Measurements from ENCODE around the gene EXOC2.

EXOC2 gene

GRCh38 chr6:438634-439170 lies 254.2 kb downstream of the EXOC2 start:
- Histone ChIP-seq H3K9ac (ENCODE audit: low read depth, low read length) (no peak overlapping the region), H2AFZ (ENCODE audit: low read depth, low read length) (no peak overlapping the region), H4K20me1 (ENCODE audit: insufficient read depth, low read length) (no peaks in the 10 kb centered on the region), H3K27ac (ENCODE audit: low read length) (no peak overlapping the region), H3K79me2 (ENCODE audit: insufficient read depth, low read length) (no peaks in the 10 kb centered on the region), H3K4me3 (ENCODE audit: low read depth in 1 of 2, low read length in 2 of 2) (no peak overlapping the region), H3K9me3 (ENCODE audit: insufficient read depth, low read length, severe bottlenecking) (no peaks in the 10 kb centered on the region), H3K36me3 (ENCODE audit: insufficient read depth, low read length) (no peaks in the 10 kb centered on the region), H3K4me2 (ENCODE audit: insufficient read depth, low read length) (no peak overlapping the region), H3K27me3 (ENCODE audit: insufficient read depth, low read length, poor library complexity) (no peaks in the 10 kb centered on the region), H3K4me1 (ENCODE audit: insufficient read depth, low read length) (no peaks in the 10 kb centered on the region)
- TF ChIP-seq EZH2 (IDR thresholded peaks at IDR 0.05; ENCODE audit: borderline replicate concordance, low read depth, low read length, severe bottlenecking), result no peak
- TF ChIP-seq, protein P1, sequence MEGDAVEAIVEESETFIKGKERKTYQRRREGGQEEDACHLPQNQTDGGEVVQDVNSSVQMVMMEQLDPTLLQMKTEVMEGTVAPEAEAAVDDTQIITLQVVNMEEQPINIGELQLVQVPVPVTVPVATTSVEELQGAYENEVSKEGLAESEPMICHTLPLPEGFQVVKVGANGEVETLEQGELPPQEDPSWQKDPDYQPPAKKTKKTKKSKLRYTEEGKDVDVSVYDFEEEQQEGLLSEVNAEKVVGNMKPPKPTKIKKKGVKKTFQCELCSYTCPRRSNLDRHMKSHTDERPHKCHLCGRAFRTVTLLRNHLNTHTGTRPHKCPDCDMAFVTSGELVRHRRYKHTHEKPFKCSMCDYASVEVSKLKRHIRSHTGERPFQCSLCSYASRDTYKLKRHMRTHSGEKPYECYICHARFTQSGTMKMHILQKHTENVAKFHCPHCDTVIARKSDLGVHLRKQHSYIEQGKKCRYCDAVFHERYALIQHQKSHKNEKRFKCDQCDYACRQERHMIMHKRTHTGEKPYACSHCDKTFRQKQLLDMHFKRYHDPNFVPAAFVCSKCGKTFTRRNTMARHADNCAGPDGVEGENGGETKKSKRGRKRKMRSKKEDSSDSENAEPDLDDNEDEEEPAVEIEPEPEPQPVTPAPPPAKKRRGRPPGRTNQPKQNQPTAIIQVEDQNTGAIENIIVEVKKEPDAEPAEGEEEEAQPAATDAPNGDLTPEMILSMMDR (IDR thresholded peaks at IDR 0.05; ENCODE audit: borderline replicate concordance, extremely low read depth, low read length, poor library complexity, severe bottlenecking), result no peak
- no peak for ATAC-seq (ENCODE audit: insufficient read depth, low read depth)
- DNase-seq, result no peak

DNA sequence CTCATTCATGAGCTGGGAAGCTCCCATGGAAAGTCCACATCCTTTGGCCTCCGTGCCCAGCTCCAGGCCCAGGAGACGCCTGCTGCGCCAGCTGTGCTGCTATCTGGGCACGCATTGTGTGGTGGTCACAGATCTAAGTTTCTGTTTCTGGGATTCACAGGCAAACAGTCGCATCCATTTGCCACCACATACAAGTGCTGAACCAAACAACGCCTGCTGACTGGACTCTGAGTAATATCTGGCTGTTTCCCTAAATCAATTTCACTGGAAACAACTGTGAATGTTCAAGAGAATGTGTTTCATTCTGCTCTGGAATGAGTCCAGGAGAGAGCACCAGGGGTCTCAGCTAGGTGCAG lies 255.9 kb downstream of the EXOC2 start:
- ATAC-seq (ENCODE audit: insufficient read depth, low read depth), result no peak
- Histone ChIP-seq H3K4me2 (ENCODE audit: insufficient read depth, low read length) (no peak overlapping the region), H2AFZ (ENCODE audit: low read depth, low read length) (no peak overlapping the region), H4K20me1 (ENCODE audit: insufficient read depth, low read length) (no peaks in the 10 kb centered on the region), H3K9me3 (ENCODE audit: insufficient read depth, low read length, severe bottlenecking) (no peaks in the 10 kb centered on the region), H3K27ac (ENCODE audit: low read length) (no peak overlapping the region), H3K79me2 (ENCODE audit: insufficient read depth, low read length) (no peaks in the 10 kb centered on the region), H3K4me3 (ENCODE audit: low read depth in 1 of 2, low read length in 2 of 2) (no peak overlapping the region), H3K9ac (ENCODE audit: low read depth, low read length) (no peak overlapping the region), H3K4me1 (ENCODE audit: insufficient read depth, low read length) (no peaks in the 10 kb centered on the region), H3K36me3 (ENCODE audit: insufficient read depth, low read length) (no peaks in the 10 kb centered on the region), H3K27me3 (ENCODE audit: insufficient read depth, low read length, poor library complexity) (no peaks in the 10 kb centered on the region)
- TF ChIP-seq, protein P1 (IDR thresholded peaks at IDR 0.05; ENCODE audit: borderline replicate concordance, extremely low read depth, low read length, poor library complexity, severe bottlenecking), result no peak
- no peak for TF ChIP-seq EZH2 (IDR thresholded peaks at IDR 0.05; ENCODE audit: borderline replicate concordance, low read depth, low read length, severe bottlenecking)
- no peak for DNase-seq

DNA sequence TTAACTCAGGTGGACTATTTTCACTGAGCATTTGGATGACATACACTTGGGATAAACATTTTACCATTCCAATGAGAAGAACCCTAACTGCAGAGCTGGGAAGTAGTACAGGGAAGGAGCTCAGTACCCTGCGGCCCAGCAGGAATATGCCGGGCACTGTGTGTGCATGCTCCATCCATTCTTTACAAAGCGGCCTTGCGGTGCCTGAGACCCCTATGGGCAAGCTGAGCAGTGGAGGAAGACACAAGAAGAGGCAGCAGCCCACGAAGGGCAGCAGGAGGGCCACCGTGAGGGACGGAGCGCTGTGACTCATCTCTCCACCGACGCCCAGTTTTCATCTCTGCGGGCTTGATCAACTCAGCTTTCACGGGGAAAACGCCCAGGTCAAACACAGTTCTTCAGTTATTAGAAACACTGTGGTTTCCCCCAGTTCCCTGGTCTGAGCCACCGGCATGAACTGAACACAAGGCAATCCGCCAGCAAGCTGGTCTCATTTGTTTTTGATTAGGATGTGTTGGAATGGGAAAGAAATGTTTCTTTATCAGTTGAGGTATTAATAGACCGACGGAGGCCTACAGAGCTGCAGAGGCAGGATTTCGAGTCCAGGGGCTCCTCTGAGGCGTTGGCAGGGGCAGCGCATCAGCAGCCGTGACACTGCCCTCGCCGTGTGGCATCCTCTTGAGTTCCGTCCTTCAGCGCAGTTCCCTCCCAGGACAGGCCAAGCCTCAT lies 256.5 kb downstream of the EXOC2 start:
- no peak for DNase-seq
- TF ChIP-seq EZH2 (IDR thresholded peaks at IDR 0.05; ENCODE audit: borderline replicate concordance, low read depth, low read length, severe bottlenecking), result no peak
- TF ChIP-seq, protein P1 (IDR thresholded peaks at IDR 0.05; ENCODE audit: borderline replicate concordance, extremely low read depth, low read length, poor library complexity, severe bottlenecking), result no peak
- H3K27me3 ChIP-seq (ENCODE audit: insufficient read depth, low read length, poor library complexity), result no peaks in the 10 kb centered on the region

More for the DNA sequence above, 256.5 kb downstream of the EXOC2 start:
- Histone ChIP-seq H4K20me1 (ENCODE audit: insufficient read depth, low read length) (no peaks in the 10 kb centered on the region), H2AFZ (ENCODE audit: low read depth, low read length) (no peak overlapping the region), H3K27ac (ENCODE audit: low read length) (no peak overlapping the region), H3K9ac (ENCODE audit: low read depth, low read length) (no peak overlapping the region), H3K79me2 (ENCODE audit: insufficient read depth, low read length) (no peaks in the 10 kb centered on the region), H3K4me2 (ENCODE audit: insufficient read depth, low read length) (no peak overlapping the region), H3K9me3 (ENCODE audit: insufficient read depth, low read length, severe bottlenecking) (no peaks in the 10 kb centered on the region), H3K4me1 (ENCODE audit: insufficient read depth, low read length) (no peaks in the 10 kb centered on the region), H3K4me3 (ENCODE audit: low read depth in 1 of 2, low read length in 2 of 2) (no peak overlapping the region), H3K36me3 (ENCODE audit: insufficient read depth, low read length) (no peaks in the 10 kb centered on the region)
- no peak for ATAC-seq (ENCODE audit: insufficient read depth, low read depth)
